CD4-positive, alpha-beta T cell (primary cell): ENCODE measurements around the gene POLR3E. TPM values are rescaled to one million over a fixed set of nuclear protein-coding genes. Genes with fewer than 3 reads are reported as not detected.

ENCODE experiments used
- ATAC-seq: fragments of 200-7000 bp; cut with Tn5 transposase; one replicate; pipeline ENCODE4 v1.10.0; 2022; ENCODE audit warnings: mild to moderate bottlenecking; ENCODE audit not compliant: poor library complexity
- CTCF ChIA-PET: fragments of 350-600 bp; sonication (Branson Sonifier 250); formaldehyde crosslinking; loops from one replicate; lab custom pipeline; 2021; ENCODE audit warnings: antibody characterized with exemption, inconsistent platforms; lab: Charles Lee
- POLR2A ChIA-PET: fragments of 350-600 bp; sonication (Branson Sonifier 250); formaldehyde crosslinking; loops from one replicate; lab custom pipeline; 2021; ENCODE audit warnings: antibody characterized with exemption, inconsistent platforms; lab: Charles Lee
- DNase-seq, 14 experiments: peaks; one replicate each; pipeline ENCODE4 v3.0.0-alpha.2; 2013 to 2020; ENCODE audit warnings: mixed read lengths in 2 of 14
- H3K27ac ChIP-seq, 2 donors: one replicate each; pipeline versions ENCODE4 v1.5.1 to v1.7.0; 2013; ENCODE audit warnings: low read length in 2 of 2, low read depth in 1 of 2, mild to moderate bottlenecking in 1 of 2
- H3K27me3 ChIP-seq, 2 experiments: 1 replicate in 1 of 2; 2 replicates in 1 of 2; pipeline versions ENCODE4 v1.6.1 to v1.7.0; 2013; ENCODE audit warnings: low read length in 2 of 2, control low read depth in 1 of 2, mild to moderate bottlenecking in 1 of 2, moderate library complexity in 1 of 2; ENCODE audit not compliant: insufficient read depth in 2 of 2, control insufficient read depth in 1 of 2
- H3K36me3 ChIP-seq: one replicate; pipeline ENCODE4 v1.6.1; 2013; ENCODE audit warnings: low read length, control low read depth; ENCODE audit not compliant: insufficient read depth
- H3K4me1 ChIP-seq: one replicate; pipeline ENCODE4 v1.6.1; 2013; ENCODE audit warnings: low read length, control low read depth; ENCODE audit not compliant: insufficient read depth
- H3K4me3 ChIP-seq: one replicate; pipeline ENCODE4 v1.5.1; 2013; ENCODE audit warnings: mild to moderate bottlenecking, low read length, moderate library complexity
- H3K9me3 ChIP-seq, 2 experiments: 1 replicate in 1 of 2; 2 replicates in 1 of 2; pipeline versions ENCODE4 v1.6.1 to v1.7.0; 2013; ENCODE audit warnings: low read length in 2 of 2, mild to moderate bottlenecking in 2 of 2, control low read depth in 1 of 2, moderate library complexity in 1 of 2; ENCODE audit not compliant: control insufficient read depth in 1 of 2, insufficient read depth in 1 of 2
- H3K27ac Mint-ChIP-seq: one replicate; pipeline ENCODE4 v1.8.0; 2020; ENCODE audit warnings: mixed read lengths
- H3K27me3 Mint-ChIP-seq: one replicate; pipeline ENCODE4 v1.8.0; 2021; ENCODE audit warnings: mixed read lengths
- H3K36me3 Mint-ChIP-seq: one replicate; pipeline ENCODE4 v1.8.0; 2021; ENCODE audit warnings: low read depth, mixed read lengths
- H3K4me1 Mint-ChIP-seq: one replicate; pipeline ENCODE4 v1.8.0; 2021; ENCODE audit warnings: low read depth, mixed read lengths
- H3K4me3 Mint-ChIP-seq: one replicate; pipeline ENCODE4 v1.8.0; 2020; ENCODE audit warnings: mild to moderate bottlenecking, mixed read lengths
- H3K9me3 Mint-ChIP-seq: one replicate; pipeline ENCODE4 v1.8.0; 2020; ENCODE audit warnings: mixed read lengths
- intact Hi-C, 2 experiments: fragments of 100-400 bp; cut with DNase I in 1 of 2; cut with micrococcal nuclease in 1 of 2; formaldehyde crosslinking; loops; one replicate each; pipeline versions ENCODE4 v1.15.1 to v1.9.0; 2023 to 2025; cut with DNase I, micrococcal nuclease
- total RNA-seq, 174 experiments: library from RNA in 2 of 174; stranded (reverse) in 2 of 174; gene quantifications; one replicate each; pipeline ENCODE4 v1.2.3 and lab custom pipeline; 2021 to 2026
- TF ChIP-seq, protein P1 (sequence below): fragments of 200-600 bp; IDR thresholded peaks from one replicate; pipeline ENCODE4 v1.8.0; 2022; ENCODE audit warnings: antibody characterized with exemption, mild to moderate bottlenecking

Gene POLR3E
- total RNA-seq, 2 experiments from 2014 or later = 239 to 242 TPM

DNA sequence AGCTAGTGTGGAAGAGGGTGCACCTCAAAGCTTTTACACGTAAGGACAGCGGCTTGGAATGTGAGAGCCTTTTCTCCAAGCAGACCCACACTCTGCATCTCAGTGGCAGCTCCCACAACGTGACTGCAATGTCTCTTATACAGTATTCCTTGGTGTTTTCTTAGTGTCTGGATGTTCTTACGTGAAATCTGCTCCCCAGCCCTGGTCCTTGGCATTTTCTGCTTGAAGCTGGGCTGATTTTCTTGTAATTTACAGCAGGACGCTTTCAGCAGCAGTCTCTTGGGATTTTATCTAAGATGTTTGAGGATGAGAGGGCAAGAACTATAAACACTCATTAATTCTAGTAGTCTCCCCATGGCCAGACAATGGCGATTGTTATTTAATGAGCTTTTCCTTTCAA is 12.1 kb upstream of the POLR3E start:
- ChIA-PET POLR2A (no interaction called here), CTCF (no interaction called here)
- Mint-ChIP-seq H3K9me3 (no peaks in the 10 kb centered on the region), H3K27ac (no peak overlapping the region), H3K4me1 (no peaks in the 10 kb centered on the region), H3K27me3 (no peaks in the 10 kb centered on the region), H3K4me3 (no peak overlapping the region), H3K36me3 (peaks cover 41% of the 10 kb centered on the region)
- peaks cover 30% of the 10 kb centered on the region for H3K36me3 ChIP-seq
- H3K27ac ChIP-seq = no peak overlapping the region
- intact Hi-C loops = no loop called here
- DNase-seq = no peak
- TF ChIP-seq, protein P1, sequence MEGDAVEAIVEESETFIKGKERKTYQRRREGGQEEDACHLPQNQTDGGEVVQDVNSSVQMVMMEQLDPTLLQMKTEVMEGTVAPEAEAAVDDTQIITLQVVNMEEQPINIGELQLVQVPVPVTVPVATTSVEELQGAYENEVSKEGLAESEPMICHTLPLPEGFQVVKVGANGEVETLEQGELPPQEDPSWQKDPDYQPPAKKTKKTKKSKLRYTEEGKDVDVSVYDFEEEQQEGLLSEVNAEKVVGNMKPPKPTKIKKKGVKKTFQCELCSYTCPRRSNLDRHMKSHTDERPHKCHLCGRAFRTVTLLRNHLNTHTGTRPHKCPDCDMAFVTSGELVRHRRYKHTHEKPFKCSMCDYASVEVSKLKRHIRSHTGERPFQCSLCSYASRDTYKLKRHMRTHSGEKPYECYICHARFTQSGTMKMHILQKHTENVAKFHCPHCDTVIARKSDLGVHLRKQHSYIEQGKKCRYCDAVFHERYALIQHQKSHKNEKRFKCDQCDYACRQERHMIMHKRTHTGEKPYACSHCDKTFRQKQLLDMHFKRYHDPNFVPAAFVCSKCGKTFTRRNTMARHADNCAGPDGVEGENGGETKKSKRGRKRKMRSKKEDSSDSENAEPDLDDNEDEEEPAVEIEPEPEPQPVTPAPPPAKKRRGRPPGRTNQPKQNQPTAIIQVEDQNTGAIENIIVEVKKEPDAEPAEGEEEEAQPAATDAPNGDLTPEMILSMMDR = no peak
- no peak overlapping the region for H3K4me3 ChIP-seq
- H3K9me3 ChIP-seq = no peaks in the 10 kb centered on the region
- no peak for ATAC-seq
- no peaks in the 10 kb centered on the region for H3K27me3 ChIP-seq
- H3K4me1 ChIP-seq = no peaks in the 10 kb centered on the region

- DNase-seq (no peak), ATAC-seq (no peak)
- Mint-ChIP-seq H3K9me3 (no peaks in the 10 kb centered on the region), H3K27ac (no peak overlapping the region), H3K27me3 (no peaks in the 10 kb centered on the region), H3K4me1 (peaks cover 3% of the 10 kb centered on the region), H3K36me3 (peaks cover 2% of the 10 kb centered on the region), H3K4me3 (no peak overlapping the region)
- no peaks in the 10 kb centered on the region for H3K27me3 ChIP-seq
- H3K4me1 ChIP-seq = peaks cover under 1% of the 10 kb centered on the region
- TF ChIP-seq, protein P1 = no peak
- no peaks in the 10 kb centered on the region for H3K9me3 ChIP-seq
- POLR2A ChIA-PET = no interaction called here
- CTCF ChIA-PET = no interaction called here
- intact Hi-C loops = loop anchor here in 1 of 2 experiments (10.0 kb wide), 2 partner anchors 646 to 1546 kb away; partner anchors contain the start of gene THUMPD1
- no peak overlapping the region for H3K27ac ChIP-seq
- no peaks in the 10 kb centered on the region for H3K36me3 ChIP-seq
- H3K4me3 ChIP-seq = no peak overlapping the region
These were observed 6.2 kb upstream of the POLR3E start for GRCh38 chr16:22291020-22291419.

- no peak overlapping the region for H3K4me3 Mint-ChIP-seq
- Histone ChIP-seq H3K36me3 (no peaks in the 10 kb centered on the region), H3K27ac (no peak overlapping the region), H3K27me3 (no peaks in the 10 kb centered on the region), H3K4me1 (peaks cover 8% of the 10 kb centered on the region), H3K9me3 (no peaks in the 10 kb centered on the region), H3K4me3 (no peak overlapping the region)
- H3K4me1 Mint-ChIP-seq = peaks cover 11% of the 10 kb centered on the region
- TF ChIP-seq, protein P1 = no peak
- intact Hi-C loops = loop anchor here in 1 of 2 experiments (10.0 kb wide), 2 partner anchors 647 to 1547 kb away; partner anchors contain the start of gene THUMPD1
- CTCF ChIA-PET = interaction anchor here (0.6 kb wide), 1 partner anchor 158 kb away, joined by 3 read pairs; no protein-coding TSS in a partner anchor
- H3K36me3 Mint-ChIP-seq = peaks cover 11% of the 10 kb centered on the region
- peaks cover 2% of the 10 kb centered on the region for H3K27me3 Mint-ChIP-seq
- H3K9me3 Mint-ChIP-seq = peaks cover under 1% of the 10 kb centered on the region
- H3K27ac Mint-ChIP-seq = no peak overlapping the region
- POLR2A ChIA-PET = no interaction called here
- DNase-seq (no peak), ATAC-seq (no peak)
These were observed 5.3 kb upstream of the POLR3E start for GRCh38 chr16:22291860-22292318.
